Measurements from ENCODE around the gene KCNG4. TPM values are rescaled to one million over a fixed set of nuclear protein-coding genes. Genes with fewer than 3 reads are reported as not detected.

Gene KCNG4
- polyA plus RNA-seq, 3 donors, result not detected

- intact Hi-C loops (cut with micrococcal nuclease), result loop anchor here in 1 of 2 donors (2.0 kb wide), 1 partner anchor 51 kb away; no protein-coding TSS in a partner anchor
- Histone ChIP-seq H3K4me2 (replicated peaks; ENCODE audit: extremely low read depth, low read length, poor library complexity, severe bottlenecking) (no peak overlapping the region), H3K9me3 (replicated peaks in 1 of 2; ENCODE audit: control insufficient read depth in 1 of 2, insufficient read depth in 1 of 2, low read length in 2 of 2) (no peaks in the 10 kb centered on the region), H3K9ac (ENCODE audit: insufficient read depth, low read length, poor library complexity, severe bottlenecking) (no peak overlapping the region), H2AFZ (ENCODE audit: insufficient read depth, low read depth, low read length, poor library complexity, severe bottlenecking) (no peak overlapping the region), H3K4me1 (ENCODE audit: control insufficient read depth in 1 of 2, insufficient read depth in 2 of 2, low read length in 2 of 2) (no peaks in the 10 kb centered on the region), H3K36me3 (replicated peaks in 1 of 2; ENCODE audit: control insufficient read depth in 1 of 2, insufficient read depth in 2 of 2, low read length in 2 of 2) (no peaks in the 10 kb centered on the region), H4K20me1 (ENCODE audit: insufficient read depth, low read length) (no peaks in the 10 kb centered on the region), H3K79me2 (ENCODE audit: insufficient read depth, low read length) (no peaks in the 10 kb centered on the region), H3K4me3 (replicated peaks in 1 of 3; ENCODE audit: low read depth in 2 of 3, low read length in 3 of 3) (no peak overlapping the region), H3K27me3 (ENCODE audit: control insufficient read depth in 2 of 2, insufficient read depth in 2 of 2, low read length in 2 of 2) (no peaks in the 10 kb centered on the region), H3K27ac (ENCODE audit: low read depth in 1 of 2, low read length in 2 of 2) (no peak overlapping the region)
- peaks cover 2 to 21% (median 6%) of the 10 kb centered on the region in 7 donors for H3K9me3 Mint-ChIP-seq
- no peaks in the 10 kb centered on the region for H3K36me3 Mint-ChIP-seq
- WGBS (ENCODE audit: insufficient coverage), result 74% methylated on average over 2 of the region's 4 CpGs
- DNase-seq, result no peak
- TF ChIP-seq CTCF (IDR thresholded peaks at IDR 0.05), result no peak
- H3K4me3 Mint-ChIP-seq, result no peak overlapping the region
- H3K27me3 Mint-ChIP-seq (ENCODE audit: low read depth in 3 of 3), result peaks cover 6 to 19% (median 7%) of the 10 kb centered on the region in 3 donors
- H3K4me1 Mint-ChIP-seq, result no peaks in the 10 kb centered on the region
- H3K27ac Mint-ChIP-seq, result no peak overlapping the region
These were observed 22.2 kb upstream of the KCNG4 start for GRCh38 chr16:84262031-84262430.

- no peak for DNase-seq
- Mint-ChIP-seq H3K9me3 (peaks cover 2 to 18% (median 5%) of the 10 kb centered on the region in 7 donors), H3K4me3 (no peak overlapping the region), H3K36me3 (no peaks in the 10 kb centered on the region), H3K27me3 (ENCODE audit: low read depth in 3 of 3) (peaks cover 6 to 19% (median 10%) of the 10 kb centered on the region in 3 donors), H3K4me1 (no peaks in the 10 kb centered on the region), H3K27ac (peak overlapping the region in 1 of 7 donors; percentile 41)
- Histone ChIP-seq H3K4me2 (replicated peaks; ENCODE audit: extremely low read depth, low read length, poor library complexity, severe bottlenecking) (no peak overlapping the region), H3K27ac (ENCODE audit: low read depth in 1 of 2, low read length in 2 of 2) (no peak overlapping the region), H3K27me3 (ENCODE audit: control insufficient read depth in 2 of 2, insufficient read depth in 2 of 2, low read length in 2 of 2) (peaks cover 0 to 5% of the 10 kb centered on the region in 2 donors), H4K20me1 (ENCODE audit: insufficient read depth, low read length) (no peaks in the 10 kb centered on the region), H3K4me1 (ENCODE audit: control insufficient read depth in 1 of 2, insufficient read depth in 2 of 2, low read length in 2 of 2) (no peaks in the 10 kb centered on the region), H3K79me2 (ENCODE audit: insufficient read depth, low read length) (no peaks in the 10 kb centered on the region), H3K9me3 (replicated peaks in 1 of 2; ENCODE audit: control insufficient read depth in 1 of 2, insufficient read depth in 1 of 2, low read length in 2 of 2) (no peaks in the 10 kb centered on the region), H3K9ac (ENCODE audit: insufficient read depth, low read length, poor library complexity, severe bottlenecking) (no peak overlapping the region), H2AFZ (ENCODE audit: insufficient read depth, low read depth, low read length, poor library complexity, severe bottlenecking) (no peak overlapping the region), H3K4me3 (replicated peaks in 1 of 3; ENCODE audit: low read depth in 2 of 3, low read length in 3 of 3) (no peak overlapping the region), H3K36me3 (replicated peaks in 1 of 2; ENCODE audit: control insufficient read depth in 1 of 2, insufficient read depth in 2 of 2, low read length in 2 of 2) (no peaks in the 10 kb centered on the region)
- intact Hi-C loops (cut with micrococcal nuclease), result no loop called here
- TF ChIP-seq CTCF (IDR thresholded peaks at IDR 0.05), result no peak
- WGBS (ENCODE audit: insufficient coverage), result 91% methylated on average over 15 of the region's 23 CpGs
These were observed 21.1 kb upstream of the KCNG4 start for GRCh38 chr16:84260766-84261554.
